CD14-positive monocyte (primary cell): ENCODE results near the gene OR4F17. TPM values are rescaled to one million over a fixed set of nuclear protein-coding genes. Genes with fewer than 3 reads are reported as not detected.
"Not testable (repeated sequence)": the region's sequence is repeated elsewhere in the genome, so short reads cannot be mapped to it uniquely, and the experiment has no call there.

Experiments
- DNase-seq, 3 donors: peaks; one replicate each; pipeline ENCODE4 v3.0.0-alpha.2; 2011 to 2022
- H2AFZ ChIP-seq: 2 replicates; pipeline ENCODE4 v1.6.0; 2012; ENCODE audit warnings: mild to moderate bottlenecking, low read depth, low read length, inconsistent platforms; ENCODE audit not compliant: insufficient read depth, poor library complexity, severe bottlenecking
- H3K27ac ChIP-seq, 2 donors: 1 replicate in 1 of 2; 2 replicates in 1 of 2; pipeline ENCODE4 v1.5.1; 2012 to 2013; ENCODE audit warnings: low read length in 2 of 2, control low read depth in 1 of 2, inconsistent platforms in 1 of 2, low read depth in 1 of 2, mild to moderate bottlenecking in 1 of 2
- H3K27me3 ChIP-seq, 2 donors: one replicate each; pipeline versions ENCODE4 v1.6.0 to v1.6.1; 2011 to 2013; ENCODE audit warnings: low read length in 2 of 2; ENCODE audit not compliant: control insufficient read depth in 2 of 2, insufficient read depth in 2 of 2
- H3K36me3 ChIP-seq, 2 donors: replicated peaks in 1 of 2; 1 replicate in 1 of 2; 2 replicates in 1 of 2; pipeline versions ENCODE4 v1.5.1 to v1.6.1; 2012 to 2013; ENCODE audit warnings: low read length in 2 of 2, control low read depth in 1 of 2, inconsistent platforms in 1 of 2, mild to moderate bottlenecking in 1 of 2; ENCODE audit not compliant: insufficient read depth in 2 of 2, control insufficient read depth in 1 of 2
- H3K4me1 ChIP-seq, 2 donors: 1 replicate in 1 of 2; 2 replicates in 1 of 2; pipeline versions ENCODE4 v1.5.1 to v1.6.1; 2012 to 2013; ENCODE audit warnings: low read length in 2 of 2, control low read depth in 1 of 2, inconsistent platforms in 1 of 2, mild to moderate bottlenecking in 1 of 2, moderate library complexity in 1 of 2; ENCODE audit not compliant: insufficient read depth in 2 of 2, control insufficient read depth in 1 of 2
- H3K4me2 ChIP-seq: replicated peaks from 2 replicates; pipeline ENCODE3; 2012; ENCODE audit warnings: low read length, moderate library complexity, mild to moderate bottlenecking; ENCODE audit not compliant: poor library complexity, severe bottlenecking; ENCODE audit errors: extremely low read depth
- H3K4me3 ChIP-seq, 3 experiments: fragments of 200-600 bp in 1 of 3; sonication (generic) in 1 of 3; replicated peaks in 1 of 3; 1 replicate in 2 of 3; 2 replicates in 1 of 3; pipeline ENCODE4 v1.5.1; 2011 to 2013; ENCODE audit warnings: low read length in 3 of 3, mild to moderate bottlenecking in 3 of 3, control low read depth in 2 of 3, low read depth in 2 of 3, inconsistent platforms in 1 of 3, moderate library complexity in 1 of 3
- H3K79me2 ChIP-seq: 2 replicates; pipeline ENCODE4 v1.6.0; 2012; ENCODE audit warnings: mild to moderate bottlenecking, control low read depth, inconsistent platforms, low read length, moderate library complexity; ENCODE audit not compliant: insufficient read depth
- H3K9ac ChIP-seq: 2 replicates; pipeline ENCODE4 v1.6.0; 2017; ENCODE audit warnings: low read length, mild to moderate bottlenecking; ENCODE audit not compliant: insufficient read depth, poor library complexity, severe bottlenecking
- H3K9me3 ChIP-seq, 2 donors: replicated peaks in 1 of 2; 1 replicate in 1 of 2; 2 replicates in 1 of 2; pipeline versions ENCODE4 v1.5.1 to v1.6.1; 2012 to 2013; ENCODE audit warnings: low read length in 2 of 2, control low read depth in 1 of 2; ENCODE audit not compliant: control insufficient read depth in 1 of 2, insufficient read depth in 1 of 2
- H4K20me1 ChIP-seq: 2 replicates; pipeline ENCODE4 v1.6.0; 2012; ENCODE audit warnings: mild to moderate bottlenecking, low read length, control low read depth, moderate library complexity; ENCODE audit not compliant: insufficient read depth
- H3K27ac Mint-ChIP-seq, 7 donors: one replicate each; pipeline ENCODE4 v1.8.0; 2020; ENCODE audit warnings: mild to moderate bottlenecking in 7 of 7, mixed read lengths in 7 of 7, moderate library complexity in 6 of 7, inconsistent platforms in 2 of 7
- H3K27me3 Mint-ChIP-seq, 3 donors: one replicate each; pipeline ENCODE4 v1.8.0; 2021 to 2022; ENCODE audit warnings: low read depth in 3 of 3, mild to moderate bottlenecking in 3 of 3, mixed read lengths in 3 of 3, moderate library complexity in 3 of 3, inconsistent platforms in 1 of 3
- H3K36me3 Mint-ChIP-seq, 2 donors: one replicate each; pipeline ENCODE4 v1.8.0; 2020; ENCODE audit warnings: mixed read lengths in 2 of 2, inconsistent platforms in 1 of 2, mild to moderate bottlenecking in 1 of 2
- H3K4me1 Mint-ChIP-seq: one replicate; pipeline ENCODE4 v1.8.0; 2020; ENCODE audit warnings: mild to moderate bottlenecking, mixed read lengths
- H3K4me3 Mint-ChIP-seq, 2 donors: one replicate each; pipeline ENCODE4 v1.8.0; 2020; ENCODE audit warnings: mild to moderate bottlenecking in 2 of 2, mixed read lengths in 2 of 2, moderate library complexity in 1 of 2
- H3K9me3 Mint-ChIP-seq, 7 donors: one replicate each; pipeline ENCODE4 v1.8.0; 2020 to 2022; ENCODE audit warnings: mixed read lengths in 7 of 7, mild to moderate bottlenecking in 6 of 7, moderate library complexity in 6 of 7, inconsistent platforms in 2 of 7
- WGBS: methylation state at CpG from one replicate; pipeline ENCODE4 v1.1.5; 2013; ENCODE audit warnings: missing lambda C conversion rate; ENCODE audit not compliant: insufficient coverage; 5-methylcytosine and 5-hydroxymethylcytosine counted together
- intact Hi-C, 2 donors: fragments of 100-400 bp; cut with micrococcal nuclease; formaldehyde crosslinking; loops; one replicate each; pipeline versions ENCODE4 v1.15.0 to v1.15.1; 2023
- polyA minus RNA-seq: library from RNA; depleted of rRNA, polyadenylated mRNA; stranded (reverse); fragments of >200 nt; gene quantifications from 2 replicates; pipeline ENCODE4 v1.2.3, GENCODE V29; 2012
- polyA plus RNA-seq, 3 donors: library from polyadenylated mRNA; depleted of rRNA in 1 of 3; unstranded in 2 of 3; stranded (reverse) in 1 of 3; fragments of 300-500 nt in 2 of 3; fragments of >200 nt in 1 of 3; fragmentation: Illumina TruSeq in 2 of 3; gene quantifications; 1 replicate in 2 of 3; 2 replicates in 1 of 3; pipeline ENCODE4 v1.2.3, GENCODE V29; 2012 to 2021
- total RNA-seq, 12 experiments: library from RNA in 1 of 12; stranded (reverse) in 1 of 12; fragments of 120-200 nt in 1 of 12; gene quantifications; one replicate each; pipeline ENCODE4 v1.2.4 and lab custom pipeline; 2013 to 2026; ENCODE audit warnings: mixed read lengths in 6 of 12, inconsistent platforms in 1 of 12

Gene OR4F17, protein sequence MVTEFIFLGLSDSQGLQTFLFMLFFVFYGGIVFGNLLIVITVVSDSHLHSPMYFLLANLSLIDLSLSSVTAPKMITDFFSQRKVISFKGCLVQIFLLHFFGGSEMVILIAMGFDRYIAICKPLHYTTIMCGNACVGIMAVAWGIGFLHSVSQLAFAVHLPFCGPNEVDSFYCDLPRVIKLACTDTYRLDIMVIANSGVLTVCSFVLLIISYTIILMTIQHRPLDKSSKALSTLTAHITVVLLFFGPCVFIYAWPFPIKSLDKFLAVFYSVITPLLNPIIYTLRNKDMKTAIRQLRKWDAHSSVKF
- not detected for total RNA-seq (2013)
- polyA plus RNA-seq = not detected
- polyA minus RNA-seq = not detected in 2 replicates
- total RNA-seq (lab: John Stamatoyannopoulos, UW) = 0 to 0.35 (median 0) reads per million in 11 experiments

DNA sequence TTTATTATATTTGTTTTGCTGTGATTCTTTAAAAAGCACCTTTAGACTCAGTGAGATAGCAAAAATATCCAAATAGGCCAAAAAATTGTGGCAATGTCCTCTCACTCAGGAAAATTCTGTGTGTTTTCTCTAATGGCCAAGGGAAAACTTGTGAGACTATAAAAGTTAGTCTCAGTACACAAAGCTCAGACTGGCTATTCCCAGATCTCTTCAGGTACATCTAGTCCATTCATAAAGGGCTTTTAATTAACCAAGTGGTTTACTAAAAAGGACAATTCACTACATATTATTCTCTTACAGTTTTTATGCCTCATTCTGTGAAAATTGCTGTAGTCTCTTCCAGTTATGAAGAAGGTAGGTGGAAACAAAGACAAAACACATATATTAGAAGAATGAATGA, at the start of gene OR4F17:
OR4F17 (plus strand) TSS at position 301 of the 400 bp plus-strand sequence. CDS start 3,575 bp downstream, outside the sequence.
- H3K4me1 Mint-ChIP-seq, H3K79me2 ChIP-seq, H3K4me3 Mint-ChIP-seq, H3K27me3 ChIP-seq, H3K27ac Mint-ChIP-seq, H3K9ac ChIP-seq, DNase-seq, H3K4me2 ChIP-seq, intact Hi-C loops, H3K4me3 ChIP-seq, H3K9me3 Mint-ChIP-seq, H3K27ac ChIP-seq, H3K36me3 Mint-ChIP-seq, H3K36me3 ChIP-seq, H2AFZ ChIP-seq, H3K9me3 ChIP-seq, H3K27me3 Mint-ChIP-seq, H3K4me1 ChIP-seq, H4K20me1 ChIP-seq: not testable (repeated sequence)

DNA sequence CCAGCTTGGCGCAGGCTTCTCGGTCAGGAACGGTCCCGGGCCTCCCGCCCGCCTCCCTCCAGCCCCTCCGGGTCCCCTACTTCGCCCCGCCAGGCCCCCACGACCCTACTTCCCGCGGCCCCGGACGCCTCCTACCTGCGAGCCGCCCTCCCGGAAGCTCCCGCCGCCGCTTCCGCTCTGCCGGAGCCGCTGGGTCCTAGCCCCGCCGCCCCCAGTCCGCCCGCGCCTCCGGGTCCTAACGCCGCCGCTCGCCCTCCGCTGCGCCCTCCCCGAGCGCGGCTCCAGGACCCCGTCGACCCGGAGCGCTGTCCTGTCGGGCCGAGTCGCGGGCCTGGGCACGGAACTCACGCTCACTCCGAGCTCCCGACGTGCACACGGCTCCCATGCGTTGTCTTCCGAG, 36.1 kb upstream of the OR4F17 start:
- H4K20me1 ChIP-seq, H3K4me2 ChIP-seq, H3K4me1 ChIP-seq, H3K9me3 ChIP-seq, intact Hi-C loops, H2AFZ ChIP-seq, H3K9me3 Mint-ChIP-seq, H3K36me3 ChIP-seq, H3K27ac Mint-ChIP-seq, H3K27me3 ChIP-seq, H3K4me3 ChIP-seq, DNase-seq, H3K4me3 Mint-ChIP-seq, H3K27me3 Mint-ChIP-seq, H3K36me3 Mint-ChIP-seq, H3K4me1 Mint-ChIP-seq, H3K27ac ChIP-seq, H3K79me2 ChIP-seq, H3K9ac ChIP-seq: not testable (repeated sequence)
- no CpG with 5 or more reads among the region's 54 CpGs for WGBS

DNA sequence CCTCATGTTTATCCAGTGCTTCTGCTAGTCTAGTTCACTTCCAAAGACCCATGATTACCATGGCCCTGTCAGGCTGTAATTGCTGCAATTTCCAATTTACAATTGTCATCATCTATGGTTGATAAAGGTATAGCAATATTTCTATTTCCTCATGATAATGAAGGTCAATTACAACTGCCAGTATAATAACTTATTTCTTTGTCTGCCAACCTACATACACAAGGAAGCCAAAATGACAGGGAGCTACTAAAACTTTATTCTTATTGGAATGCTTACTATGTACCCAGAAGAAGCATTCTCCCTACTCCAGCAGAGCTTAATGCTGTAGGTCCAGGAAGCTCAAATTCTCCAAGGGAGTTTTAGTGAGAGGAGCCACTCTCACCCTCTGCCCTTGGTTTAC, 24.0 kb upstream of the OR4F17 start:
- H3K4me1 ChIP-seq, H2AFZ ChIP-seq, H3K36me3 Mint-ChIP-seq, H3K4me3 ChIP-seq, DNase-seq, H3K27ac Mint-ChIP-seq, H3K9me3 ChIP-seq, H3K36me3 ChIP-seq, intact Hi-C loops, H3K27me3 ChIP-seq, H3K9me3 Mint-ChIP-seq, H3K4me2 ChIP-seq, H4K20me1 ChIP-seq, H3K79me2 ChIP-seq, H3K4me1 Mint-ChIP-seq, H3K27me3 Mint-ChIP-seq, H3K9ac ChIP-seq, H3K27ac ChIP-seq, H3K4me3 Mint-ChIP-seq: not testable (repeated sequence)

DNA sequence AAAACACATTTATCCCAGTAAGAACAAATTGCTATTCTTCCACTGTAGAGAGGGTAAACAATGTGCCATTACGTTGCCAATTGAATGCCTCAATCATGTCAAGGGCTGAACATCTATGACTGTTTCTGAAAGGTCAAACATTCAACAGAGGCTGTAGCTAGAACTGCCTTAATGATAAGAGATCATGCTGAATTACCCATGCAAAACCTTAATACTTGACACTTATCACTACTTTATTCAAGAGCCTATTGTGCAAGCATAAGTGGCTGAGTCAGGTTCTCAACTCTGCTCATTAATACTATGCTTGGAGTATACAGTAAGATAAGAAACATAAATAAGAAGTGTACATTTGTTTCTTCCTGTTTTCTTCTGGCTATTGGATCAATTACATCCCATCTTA, 23.3 kb upstream of the OR4F17 start:
- H3K27me3 ChIP-seq, H3K9ac ChIP-seq, H3K4me3 Mint-ChIP-seq, intact Hi-C loops, H3K27me3 Mint-ChIP-seq, H3K36me3 Mint-ChIP-seq, H4K20me1 ChIP-seq, H3K79me2 ChIP-seq, H3K4me3 ChIP-seq, H3K27ac ChIP-seq, H3K4me2 ChIP-seq, H3K36me3 ChIP-seq, H3K27ac Mint-ChIP-seq, H3K4me1 ChIP-seq, H3K9me3 ChIP-seq, H3K9me3 Mint-ChIP-seq, H3K4me1 Mint-ChIP-seq, H2AFZ ChIP-seq, DNase-seq: not testable (repeated sequence)
- no CpG with 5 or more reads among the region's 1 CpG for WGBS
